ENCODE results near the gene DCDC1. TPM values are rescaled to one million over a fixed set of nuclear protein-coding genes. Genes with fewer than 3 reads are reported as not detected.

Gene DCDC1
- total RNA-seq, 4 donors from 2014 or later, result 0.26 to 8.0 (median 1.5) TPM

DNA sequence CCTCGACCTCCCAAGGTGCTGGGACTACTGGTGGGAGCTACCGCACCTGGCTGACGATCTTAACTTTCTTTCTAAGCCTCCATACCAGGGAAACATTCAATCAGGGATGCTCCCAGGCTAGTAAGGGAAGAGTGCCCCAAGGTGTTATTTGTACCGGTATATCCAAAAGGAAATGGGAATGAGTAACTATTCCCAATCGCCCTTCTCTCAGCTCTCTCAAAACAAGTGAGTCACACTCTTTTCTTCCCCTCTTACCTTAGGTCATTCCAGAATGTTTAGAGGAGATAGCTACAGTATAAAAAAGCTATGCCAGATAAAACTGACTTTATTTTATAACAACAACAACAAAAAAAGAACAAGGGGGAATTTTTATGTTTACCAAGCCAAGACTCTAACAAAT, 13.7 kb downstream of the DCDC1 start:
- TF ChIP-seq, protein P1, sequence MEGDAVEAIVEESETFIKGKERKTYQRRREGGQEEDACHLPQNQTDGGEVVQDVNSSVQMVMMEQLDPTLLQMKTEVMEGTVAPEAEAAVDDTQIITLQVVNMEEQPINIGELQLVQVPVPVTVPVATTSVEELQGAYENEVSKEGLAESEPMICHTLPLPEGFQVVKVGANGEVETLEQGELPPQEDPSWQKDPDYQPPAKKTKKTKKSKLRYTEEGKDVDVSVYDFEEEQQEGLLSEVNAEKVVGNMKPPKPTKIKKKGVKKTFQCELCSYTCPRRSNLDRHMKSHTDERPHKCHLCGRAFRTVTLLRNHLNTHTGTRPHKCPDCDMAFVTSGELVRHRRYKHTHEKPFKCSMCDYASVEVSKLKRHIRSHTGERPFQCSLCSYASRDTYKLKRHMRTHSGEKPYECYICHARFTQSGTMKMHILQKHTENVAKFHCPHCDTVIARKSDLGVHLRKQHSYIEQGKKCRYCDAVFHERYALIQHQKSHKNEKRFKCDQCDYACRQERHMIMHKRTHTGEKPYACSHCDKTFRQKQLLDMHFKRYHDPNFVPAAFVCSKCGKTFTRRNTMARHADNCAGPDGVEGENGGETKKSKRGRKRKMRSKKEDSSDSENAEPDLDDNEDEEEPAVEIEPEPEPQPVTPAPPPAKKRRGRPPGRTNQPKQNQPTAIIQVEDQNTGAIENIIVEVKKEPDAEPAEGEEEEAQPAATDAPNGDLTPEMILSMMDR (IDR thresholded peaks at IDR 0.05), result no peak
- no peak for TF ChIP-seq POLR2A (IDR thresholded peaks at IDR 0.05)
- H3K36me3 ChIP-seq, result no peaks in the 10 kb centered on the region
- H3K9me3 ChIP-seq, result no peaks in the 10 kb centered on the region
- no peak overlapping the region for H3K4me3 ChIP-seq
- no peaks in the 10 kb centered on the region for H3K27me3 ChIP-seq
- no peak overlapping the region for H3K27ac ChIP-seq
- intact Hi-C loops (cut with DNase I; ENCODE audit: low total_unique reads), result no loop called here
- no peak for DNase-seq
- no peaks in the 10 kb centered on the region for H3K4me1 ChIP-seq

DNA sequence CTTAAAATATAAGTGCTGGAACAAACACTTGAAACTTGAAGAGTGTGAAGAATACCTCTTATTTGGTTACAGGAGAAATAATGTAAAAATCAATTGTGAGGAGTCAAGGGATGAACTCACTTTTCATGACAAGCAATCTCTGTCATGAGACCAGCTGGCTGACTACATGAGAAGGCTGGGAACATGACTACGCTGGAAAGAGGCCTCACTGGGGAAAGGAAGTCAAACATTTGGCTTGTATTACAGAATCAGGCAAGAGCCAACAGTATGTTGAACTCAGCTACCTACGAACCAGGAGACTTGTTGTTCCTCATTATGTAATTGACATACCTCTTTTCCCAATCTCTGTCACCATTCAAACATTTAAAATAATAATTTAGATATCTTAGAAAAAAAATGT, 14.4 kb downstream of the DCDC1 start:
- intact Hi-C loops (cut with DNase I; ENCODE audit: low total_unique reads), result no loop called here

DNA sequence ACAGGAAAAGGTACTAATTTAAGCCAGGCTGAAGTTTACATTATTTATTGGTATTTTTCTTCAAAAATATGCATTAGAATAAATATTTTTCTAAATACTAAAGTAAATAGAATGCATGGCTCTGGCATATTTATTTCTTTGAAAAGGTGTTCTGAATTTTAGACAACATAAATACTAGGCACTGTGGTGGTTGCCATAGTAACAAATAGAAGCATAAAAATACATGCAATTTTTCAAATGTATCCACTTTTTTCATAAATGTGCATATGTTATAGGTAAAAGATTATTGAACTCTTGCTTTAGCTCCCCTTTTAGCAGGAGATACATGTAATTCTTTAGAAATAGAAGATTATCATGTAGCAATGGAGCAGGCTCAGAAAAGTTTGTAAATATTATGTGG, 18.4 kb downstream of the DCDC1 start:
- intact Hi-C loops (cut with DNase I; ENCODE audit: low total_unique reads), result no loop called here
- TF ChIP-seq, protein P1 (IDR thresholded peaks at IDR 0.05), result no peak
- no peak for TF ChIP-seq POLR2A (IDR thresholded peaks at IDR 0.05)
- Histone ChIP-seq H3K4me1 (no peaks in the 10 kb centered on the region), H3K4me3 (no peak overlapping the region), H3K27ac (no peak overlapping the region), H3K9me3 (no peaks in the 10 kb centered on the region), H3K27me3 (no peaks in the 10 kb centered on the region), H3K36me3 (peaks cover 0 to 3% of the 10 kb centered on the region in 2 donors)
- no peak for DNase-seq

More for the DNA sequence above, 14.4 kb downstream of the DCDC1 start:
- no peaks in the 10 kb centered on the region for H3K27me3 ChIP-seq
- no peak overlapping the region for H3K4me3 ChIP-seq
- no peak overlapping the region for H3K27ac ChIP-seq
- TF ChIP-seq POLR2A (IDR thresholded peaks at IDR 0.05), result no peak
- TF ChIP-seq, protein P1 (IDR thresholded peaks at IDR 0.05), result no peak
- DNase-seq, result no peak
- no peaks in the 10 kb centered on the region for H3K4me1 ChIP-seq
- H3K9me3 ChIP-seq, result no peaks in the 10 kb centered on the region
- H3K36me3 ChIP-seq, result no peaks in the 10 kb centered on the region

DNA sequence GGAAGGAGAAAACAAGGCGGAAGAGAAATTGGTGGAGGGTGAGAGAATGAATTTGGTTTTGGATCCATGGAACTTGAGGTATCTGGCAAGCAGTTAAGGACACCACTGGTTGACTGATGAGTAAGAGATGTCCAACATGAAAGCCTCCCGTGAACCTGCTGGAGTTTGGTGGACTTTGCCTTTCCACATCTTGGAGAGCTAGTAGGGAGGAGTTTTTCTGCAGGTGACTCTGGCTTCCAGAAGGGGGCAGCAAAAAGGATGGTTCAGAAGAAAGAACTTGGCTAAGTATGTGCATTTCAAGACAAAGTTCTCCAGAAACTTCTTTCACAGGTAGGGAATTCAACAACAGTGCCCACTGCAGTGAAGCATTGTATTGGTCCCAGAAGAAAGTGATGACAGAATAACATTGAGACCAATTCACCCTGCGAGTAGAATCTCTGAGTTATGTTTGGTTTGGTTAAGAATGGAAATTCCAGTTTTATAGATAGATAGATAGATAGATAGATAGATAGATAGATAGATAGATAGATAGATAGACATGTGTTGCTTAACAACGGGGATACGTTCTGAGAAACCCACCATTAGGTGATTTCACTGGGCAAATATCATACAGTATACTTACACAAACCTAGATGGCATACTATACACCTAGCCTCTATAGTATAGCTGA, 28.5 kb downstream of the DCDC1 start:
- Histone ChIP-seq H3K9me3 (no peaks in the 10 kb centered on the region), H3K36me3 (no peaks in the 10 kb centered on the region), H3K4me1 (no peaks in the 10 kb centered on the region), H3K4me3 (no peak overlapping the region), H3K27me3 (no peaks in the 10 kb centered on the region), H3K27ac (no peak overlapping the region)
- no peak for DNase-seq
- intact Hi-C loops (cut with DNase I; ENCODE audit: low total_unique reads), result no loop called here
- TF ChIP-seq, protein P1 (IDR thresholded peaks at IDR 0.05), result no peak
- TF ChIP-seq POLR2A (IDR thresholded peaks at IDR 0.05), result no peak

DNA sequence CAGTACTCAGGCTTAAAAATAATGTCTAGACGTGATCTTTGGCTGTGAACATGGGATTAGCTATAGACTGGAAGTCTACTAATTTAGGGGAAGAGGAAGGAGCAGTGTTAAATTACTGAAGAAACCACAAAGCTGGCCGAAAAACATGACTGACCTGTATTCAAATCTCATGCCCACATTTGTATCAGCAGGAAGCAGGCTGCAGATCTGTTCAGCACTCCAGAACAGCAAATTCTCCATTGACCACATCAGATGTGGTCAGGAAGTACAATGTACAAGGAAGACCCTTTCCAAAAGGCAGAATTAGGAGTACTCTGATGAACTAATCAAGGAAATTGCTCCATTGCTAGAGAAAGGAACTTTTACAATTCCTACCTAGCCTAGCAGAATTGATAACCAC, 31.7 kb downstream of the DCDC1 start:
- Histone ChIP-seq H3K27ac (no peak overlapping the region), H3K36me3 (no peaks in the 10 kb centered on the region), H3K27me3 (no peaks in the 10 kb centered on the region), H3K9me3 (no peaks in the 10 kb centered on the region), H3K4me1 (no peaks in the 10 kb centered on the region), H3K4me3 (no peak overlapping the region)
- no peak for TF ChIP-seq POLR2A (IDR thresholded peaks at IDR 0.05)
- TF ChIP-seq, protein P1 (IDR thresholded peaks at IDR 0.05), result no peak
- intact Hi-C loops (cut with DNase I; ENCODE audit: low total_unique reads), result no loop called here
- DNase-seq, result no peak

Data from uterus (tissue), 4 donors.